ENCODE data around the gene FSHR.

DNA sequence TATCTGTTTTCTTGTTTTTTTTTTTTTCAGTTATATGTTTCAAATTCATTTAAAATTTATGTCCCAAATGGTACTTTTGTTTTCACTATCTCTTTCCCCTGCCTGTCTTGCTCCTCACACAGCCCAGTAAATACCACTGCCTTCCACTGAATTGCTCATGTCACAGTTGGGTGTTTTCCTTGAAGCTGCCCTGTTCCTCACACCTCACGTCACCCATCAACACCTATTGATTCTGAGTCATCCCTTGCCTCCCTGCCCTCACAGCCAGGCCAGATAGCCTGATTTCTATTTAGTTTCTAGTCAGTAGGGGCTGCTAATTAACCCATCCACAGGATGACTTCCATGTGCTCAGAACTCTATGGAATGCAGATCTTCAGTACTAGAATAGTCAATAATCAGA is 25.3 kb downstream of the FSHR start:
- TF ChIP-seq, protein P1, sequence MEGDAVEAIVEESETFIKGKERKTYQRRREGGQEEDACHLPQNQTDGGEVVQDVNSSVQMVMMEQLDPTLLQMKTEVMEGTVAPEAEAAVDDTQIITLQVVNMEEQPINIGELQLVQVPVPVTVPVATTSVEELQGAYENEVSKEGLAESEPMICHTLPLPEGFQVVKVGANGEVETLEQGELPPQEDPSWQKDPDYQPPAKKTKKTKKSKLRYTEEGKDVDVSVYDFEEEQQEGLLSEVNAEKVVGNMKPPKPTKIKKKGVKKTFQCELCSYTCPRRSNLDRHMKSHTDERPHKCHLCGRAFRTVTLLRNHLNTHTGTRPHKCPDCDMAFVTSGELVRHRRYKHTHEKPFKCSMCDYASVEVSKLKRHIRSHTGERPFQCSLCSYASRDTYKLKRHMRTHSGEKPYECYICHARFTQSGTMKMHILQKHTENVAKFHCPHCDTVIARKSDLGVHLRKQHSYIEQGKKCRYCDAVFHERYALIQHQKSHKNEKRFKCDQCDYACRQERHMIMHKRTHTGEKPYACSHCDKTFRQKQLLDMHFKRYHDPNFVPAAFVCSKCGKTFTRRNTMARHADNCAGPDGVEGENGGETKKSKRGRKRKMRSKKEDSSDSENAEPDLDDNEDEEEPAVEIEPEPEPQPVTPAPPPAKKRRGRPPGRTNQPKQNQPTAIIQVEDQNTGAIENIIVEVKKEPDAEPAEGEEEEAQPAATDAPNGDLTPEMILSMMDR (IDR thresholded peaks at IDR 0.05; ENCODE audit: low read depth, low read length, missing input control): no peak
- TF ChIP-seq, protein P2, sequence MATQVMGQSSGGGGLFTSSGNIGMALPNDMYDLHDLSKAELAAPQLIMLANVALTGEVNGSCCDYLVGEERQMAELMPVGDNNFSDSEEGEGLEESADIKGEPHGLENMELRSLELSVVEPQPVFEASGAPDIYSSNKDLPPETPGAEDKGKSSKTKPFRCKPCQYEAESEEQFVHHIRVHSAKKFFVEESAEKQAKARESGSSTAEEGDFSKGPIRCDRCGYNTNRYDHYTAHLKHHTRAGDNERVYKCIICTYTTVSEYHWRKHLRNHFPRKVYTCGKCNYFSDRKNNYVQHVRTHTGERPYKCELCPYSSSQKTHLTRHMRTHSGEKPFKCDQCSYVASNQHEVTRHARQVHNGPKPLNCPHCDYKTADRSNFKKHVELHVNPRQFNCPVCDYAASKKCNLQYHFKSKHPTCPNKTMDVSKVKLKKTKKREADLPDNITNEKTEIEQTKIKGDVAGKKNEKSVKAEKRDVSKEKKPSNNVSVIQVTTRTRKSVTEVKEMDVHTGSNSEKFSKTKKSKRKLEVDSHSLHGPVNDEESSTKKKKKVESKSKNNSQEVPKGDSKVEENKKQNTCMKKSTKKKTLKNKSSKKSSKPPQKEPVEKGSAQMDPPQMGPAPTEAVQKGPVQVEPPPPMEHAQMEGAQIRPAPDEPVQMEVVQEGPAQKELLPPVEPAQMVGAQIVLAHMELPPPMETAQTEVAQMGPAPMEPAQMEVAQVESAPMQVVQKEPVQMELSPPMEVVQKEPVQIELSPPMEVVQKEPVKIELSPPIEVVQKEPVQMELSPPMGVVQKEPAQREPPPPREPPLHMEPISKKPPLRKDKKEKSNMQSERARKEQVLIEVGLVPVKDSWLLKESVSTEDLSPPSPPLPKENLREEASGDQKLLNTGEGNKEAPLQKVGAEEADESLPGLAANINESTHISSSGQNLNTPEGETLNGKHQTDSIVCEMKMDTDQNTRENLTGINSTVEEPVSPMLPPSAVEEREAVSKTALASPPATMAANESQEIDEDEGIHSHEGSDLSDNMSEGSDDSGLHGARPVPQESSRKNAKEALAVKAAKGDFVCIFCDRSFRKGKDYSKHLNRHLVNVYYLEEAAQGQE (IDR thresholded peaks at IDR 0.05): no peak
